Keratinocyte (primary cell): ENCODE measurements around the gene TMA7.

ENCODE experiments used
- EZH2 ChIP-seq: IDR thresholded peaks from one replicate; pipeline ENCODE4 v1.6.1; 2012; ENCODE audit warnings: inconsistent platforms, mild to moderate bottlenecking, low read length, moderate library complexity
- TF ChIP-seq, protein P1 (sequence below), 3 experiments: IDR thresholded peaks in 1 of 3; conservative IDR thresholded peaks in 1 of 3; optimal IDR thresholded peaks in 1 of 3; 2 replicates in 2 of 3; 3 replicates in 1 of 3; pipeline versions ENCODE3 to v1.5.1; 2011; ENCODE audit warnings: low read length in 3 of 3, mild to moderate bottlenecking in 3 of 3, moderate library complexity in 2 of 3, control low read depth in 1 of 3, inconsistent platforms in 1 of 3; ENCODE audit not compliant: insufficient read depth in 2 of 3; ENCODE audit errors: extremely low read depth in 1 of 3

DNA sequence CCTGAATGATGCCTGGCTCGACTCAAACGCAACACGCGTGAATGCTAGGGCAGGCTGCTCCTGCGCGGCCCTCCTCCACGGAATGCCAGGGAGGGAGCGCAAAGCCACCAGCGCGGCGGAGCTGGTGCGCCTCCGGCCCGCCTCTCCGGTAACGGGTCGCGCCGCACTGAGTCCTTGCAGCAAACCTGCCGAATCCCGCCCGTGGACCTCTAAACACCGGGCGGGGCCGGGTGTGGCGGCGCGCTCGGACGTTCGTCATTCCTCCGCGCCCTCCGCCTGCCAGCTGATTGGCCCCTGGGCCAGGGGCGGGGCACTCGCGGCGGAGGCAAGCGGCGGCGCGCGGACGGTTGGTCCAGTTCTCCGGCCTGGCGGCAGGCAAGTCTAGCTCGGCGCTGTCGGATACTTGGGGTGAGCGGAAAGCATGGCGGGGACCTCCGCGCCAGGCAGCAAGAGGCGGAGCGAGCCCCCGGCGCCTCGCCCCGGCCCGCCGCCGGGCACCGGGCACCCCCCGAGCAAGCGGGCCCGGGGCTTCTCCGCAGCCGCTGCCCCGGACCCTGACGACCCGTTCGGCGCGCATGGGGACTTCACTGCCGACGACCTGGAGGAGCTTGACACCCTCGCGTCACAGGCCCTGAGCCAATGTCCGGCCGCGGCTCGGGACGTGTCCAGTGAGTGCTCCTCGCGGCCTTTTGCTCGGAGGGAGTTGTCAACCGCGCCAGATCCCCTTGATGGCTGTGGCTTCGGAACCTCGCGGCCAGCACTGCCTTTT, 6.6 kb downstream of the TMA7 start, which contains the start of gene ATRIP:
- TF ChIP-seq, protein P1, sequence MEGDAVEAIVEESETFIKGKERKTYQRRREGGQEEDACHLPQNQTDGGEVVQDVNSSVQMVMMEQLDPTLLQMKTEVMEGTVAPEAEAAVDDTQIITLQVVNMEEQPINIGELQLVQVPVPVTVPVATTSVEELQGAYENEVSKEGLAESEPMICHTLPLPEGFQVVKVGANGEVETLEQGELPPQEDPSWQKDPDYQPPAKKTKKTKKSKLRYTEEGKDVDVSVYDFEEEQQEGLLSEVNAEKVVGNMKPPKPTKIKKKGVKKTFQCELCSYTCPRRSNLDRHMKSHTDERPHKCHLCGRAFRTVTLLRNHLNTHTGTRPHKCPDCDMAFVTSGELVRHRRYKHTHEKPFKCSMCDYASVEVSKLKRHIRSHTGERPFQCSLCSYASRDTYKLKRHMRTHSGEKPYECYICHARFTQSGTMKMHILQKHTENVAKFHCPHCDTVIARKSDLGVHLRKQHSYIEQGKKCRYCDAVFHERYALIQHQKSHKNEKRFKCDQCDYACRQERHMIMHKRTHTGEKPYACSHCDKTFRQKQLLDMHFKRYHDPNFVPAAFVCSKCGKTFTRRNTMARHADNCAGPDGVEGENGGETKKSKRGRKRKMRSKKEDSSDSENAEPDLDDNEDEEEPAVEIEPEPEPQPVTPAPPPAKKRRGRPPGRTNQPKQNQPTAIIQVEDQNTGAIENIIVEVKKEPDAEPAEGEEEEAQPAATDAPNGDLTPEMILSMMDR (optimal IDR thresholded peaks at IDR 0.05 in 1 of 3, IDR thresholded peaks at IDR 0.05 in 1 of 3, conservative IDR thresholded peaks at IDR 0.05 in 1 of 3; ENCODE audit: extremely low read depth in 1 of 3, insufficient read depth in 2 of 3, low read length in 3 of 3) = no peak
- TF ChIP-seq EZH2 = no peak
